Activated naive CD4-positive, alpha-beta T cell treated with anti-CD3 and anti-CD28 coated beads, Interleukin-2, amount 50 U/mL, for 24 hours (primary cell): ENCODE data around the gene ACSBG1.

Experiments
- H3K27ac Mint-ChIP-seq: one replicate; pipeline ENCODE4 v1.8.0; 2021; ENCODE audit warnings: mild to moderate bottlenecking, mixed read lengths
- H3K27me3 Mint-ChIP-seq: one replicate; pipeline ENCODE4 v1.8.0; 2021; ENCODE audit warnings: mixed read lengths
- H3K36me3 Mint-ChIP-seq: one replicate; pipeline ENCODE4 v1.8.0; 2021; ENCODE audit warnings: mixed read lengths
- H3K4me1 Mint-ChIP-seq: one replicate; pipeline ENCODE4 v1.8.0; 2021; ENCODE audit warnings: mixed read lengths
- H3K4me3 Mint-ChIP-seq: one replicate; pipeline ENCODE4 v1.8.0; 2021; ENCODE audit warnings: mild to moderate bottlenecking, mixed read lengths
- H3K9me3 Mint-ChIP-seq: one replicate; pipeline ENCODE4 v1.8.0; 2021; ENCODE audit warnings: mixed read lengths

ACSBG1 gene

DNA sequence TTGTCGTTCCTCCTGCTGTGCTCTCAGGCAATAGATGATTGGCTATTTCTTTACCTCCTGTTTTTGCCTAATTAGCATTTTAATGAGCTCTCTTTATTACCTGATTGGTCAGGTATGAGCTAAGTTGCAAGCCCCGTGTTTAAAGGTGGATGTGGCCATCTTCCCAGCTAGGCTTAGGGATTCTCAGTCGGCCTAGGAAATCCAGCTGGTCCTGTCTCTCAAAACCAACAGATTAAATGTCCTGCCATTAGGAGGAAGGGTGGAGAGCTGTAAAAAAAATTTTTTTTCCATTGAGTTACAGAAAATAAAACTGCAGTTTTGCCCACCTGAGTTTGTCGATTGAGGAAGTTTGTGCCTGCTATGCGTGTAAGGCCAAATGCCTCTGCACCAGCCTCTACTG is 5.4 kb upstream of the ACSBG1 start:
- H3K9me3 Mint-ChIP-seq = no peaks in the 10 kb centered on the region
- H3K36me3 Mint-ChIP-seq = no peaks in the 10 kb centered on the region
- H3K27me3 Mint-ChIP-seq = no peaks in the 10 kb centered on the region
- H3K4me3 Mint-ChIP-seq = no peak overlapping the region
- peaks cover 3% of the 10 kb centered on the region for H3K4me1 Mint-ChIP-seq
- no peak overlapping the region for H3K27ac Mint-ChIP-seq

- Mint-ChIP-seq H3K27ac (no peak overlapping the region), H3K36me3 (no peaks in the 10 kb centered on the region)
Measured at GRCh38 chr15:78237146-78237545, 2.8 kb upstream of the ACSBG1 start.

DNA sequence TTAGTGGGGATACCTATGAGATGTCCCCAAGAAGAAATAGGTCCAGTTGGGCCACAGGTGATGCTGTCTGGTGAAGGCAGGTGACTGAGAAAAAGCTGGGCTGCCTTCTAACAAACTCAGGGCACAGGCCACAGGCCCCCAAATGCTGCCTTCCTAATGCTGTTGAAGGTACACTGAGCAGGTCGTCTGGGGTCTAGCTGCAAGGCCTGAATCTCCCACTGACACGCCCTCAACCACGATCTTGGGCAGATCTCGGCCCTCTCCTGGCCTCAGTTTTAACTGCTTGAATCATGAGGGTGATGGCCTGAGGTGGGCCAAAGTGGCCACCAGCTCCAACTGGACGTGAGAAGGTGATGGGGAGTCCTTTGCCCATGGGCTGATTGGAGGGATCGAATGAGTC is 2.1 kb upstream of the ACSBG1 start:
- no peaks in the 10 kb centered on the region for H3K9me3 Mint-ChIP-seq

More at GRCh38 chr15:78237146-78237545, 2.8 kb upstream of the ACSBG1 start:
- peaks cover 3% of the 10 kb centered on the region for H3K4me1 Mint-ChIP-seq
- H3K27me3 Mint-ChIP-seq = no peaks in the 10 kb centered on the region
- no peak overlapping the region for H3K4me3 Mint-ChIP-seq
- no peaks in the 10 kb centered on the region for H3K9me3 Mint-ChIP-seq

GRCh38 chr15:78233496-78233895 is 869 bp downstream of the ACSBG1 start:
- Mint-ChIP-seq H3K36me3 (no peaks in the 10 kb centered on the region), H3K4me3 (no peak overlapping the region), H3K27ac (no peak overlapping the region), H3K27me3 (no peaks in the 10 kb centered on the region), H3K4me1 (no peaks in the 10 kb centered on the region), H3K9me3 (no peaks in the 10 kb centered on the region)

More for the DNA sequence above, 2.1 kb upstream of the ACSBG1 start:
- Mint-ChIP-seq H3K4me1 (peaks cover 3% of the 10 kb centered on the region), H3K36me3 (no peaks in the 10 kb centered on the region), H3K27ac (no peak overlapping the region), H3K27me3 (no peaks in the 10 kb centered on the region), H3K4me3 (no peak overlapping the region)

DNA sequence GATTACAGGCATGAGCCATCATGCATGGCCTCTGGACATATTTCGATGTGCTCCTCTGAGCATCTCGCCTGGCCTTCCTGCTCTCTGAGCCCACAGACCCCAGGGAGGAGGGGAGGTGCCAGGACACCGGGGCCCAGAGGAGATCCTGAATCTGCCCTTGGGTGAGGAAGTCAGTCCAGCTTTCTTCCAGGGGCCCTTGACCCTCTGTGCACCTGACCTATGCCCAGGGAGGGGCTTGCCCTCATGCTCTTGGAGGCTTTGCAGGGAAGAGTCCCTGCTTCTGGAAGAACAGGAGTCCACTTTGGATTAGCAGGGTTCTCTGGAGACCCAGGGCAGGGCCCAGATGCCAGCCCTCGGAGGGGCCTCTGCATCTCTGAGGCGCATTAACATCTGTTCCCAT is 1.4 kb downstream of the ACSBG1 start:
- Mint-ChIP-seq H3K27me3 (no peaks in the 10 kb centered on the region), H3K4me1 (no peaks in the 10 kb centered on the region), H3K4me3 (no peak overlapping the region), H3K27ac (no peak overlapping the region), H3K9me3 (no peaks in the 10 kb centered on the region), H3K36me3 (no peaks in the 10 kb centered on the region)

DNA sequence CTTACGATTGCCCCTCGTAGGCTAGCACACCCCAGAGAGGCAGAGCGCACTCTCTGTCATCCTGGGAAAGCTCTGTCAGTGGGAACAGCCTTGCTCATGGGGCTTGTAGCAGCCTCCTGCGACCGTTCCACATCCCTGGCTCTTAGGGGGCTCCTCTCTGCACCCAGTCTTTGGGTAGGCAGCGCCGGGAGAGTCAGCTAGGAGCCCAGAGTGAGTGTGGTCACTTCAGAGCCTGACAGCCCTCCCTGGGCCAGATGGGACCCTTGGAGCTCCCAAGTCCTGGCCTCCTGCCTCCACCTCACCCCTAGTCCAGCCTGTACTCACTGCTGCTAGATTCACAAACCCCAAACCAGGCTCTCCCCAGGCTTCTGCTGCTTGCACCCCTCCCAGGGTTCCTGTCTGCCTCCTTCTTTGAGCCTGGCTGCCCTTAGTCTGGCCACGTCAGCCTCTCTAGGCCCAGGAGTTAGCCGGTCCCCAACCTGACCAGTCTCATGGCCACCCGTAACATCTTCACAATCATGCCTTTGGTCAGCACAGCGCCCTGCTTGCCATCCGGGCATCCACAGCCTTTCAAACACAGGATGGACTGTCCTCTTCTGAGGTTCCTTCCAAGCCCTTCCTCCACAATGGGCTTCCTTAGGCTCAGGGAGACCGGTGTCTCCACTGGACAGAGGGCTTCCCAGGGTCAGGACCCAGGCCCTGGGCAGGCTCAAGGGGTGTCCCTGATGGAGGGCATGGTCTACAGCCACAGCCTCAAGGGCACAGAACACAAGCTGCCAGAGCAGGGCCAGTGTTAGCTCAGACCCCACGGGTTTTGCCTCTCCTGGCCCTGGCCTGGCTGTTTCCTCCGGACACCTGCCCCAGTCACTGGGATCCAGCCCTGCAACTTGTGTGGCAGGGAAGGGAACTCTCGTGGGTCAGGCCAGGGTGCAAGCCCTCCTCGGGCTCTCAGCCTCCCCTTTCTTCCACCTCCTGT is 4.6 kb downstream of the ACSBG1 start:
- Mint-ChIP-seq H3K4me3 (no peak overlapping the region), H3K27me3 (no peaks in the 10 kb centered on the region), H3K27ac (no peak overlapping the region), H3K36me3 (no peaks in the 10 kb centered on the region), H3K9me3 (no peaks in the 10 kb centered on the region), H3K4me1 (no peaks in the 10 kb centered on the region)

GRCh38 chr15:78228356-78228996 is 5.9 kb downstream of the ACSBG1 start:
- Mint-ChIP-seq H3K9me3 (no peaks in the 10 kb centered on the region), H3K27ac (no peak overlapping the region), H3K4me3 (no peak overlapping the region), H3K36me3 (no peaks in the 10 kb centered on the region), H3K4me1 (no peaks in the 10 kb centered on the region), H3K27me3 (no peaks in the 10 kb centered on the region)

DNA sequence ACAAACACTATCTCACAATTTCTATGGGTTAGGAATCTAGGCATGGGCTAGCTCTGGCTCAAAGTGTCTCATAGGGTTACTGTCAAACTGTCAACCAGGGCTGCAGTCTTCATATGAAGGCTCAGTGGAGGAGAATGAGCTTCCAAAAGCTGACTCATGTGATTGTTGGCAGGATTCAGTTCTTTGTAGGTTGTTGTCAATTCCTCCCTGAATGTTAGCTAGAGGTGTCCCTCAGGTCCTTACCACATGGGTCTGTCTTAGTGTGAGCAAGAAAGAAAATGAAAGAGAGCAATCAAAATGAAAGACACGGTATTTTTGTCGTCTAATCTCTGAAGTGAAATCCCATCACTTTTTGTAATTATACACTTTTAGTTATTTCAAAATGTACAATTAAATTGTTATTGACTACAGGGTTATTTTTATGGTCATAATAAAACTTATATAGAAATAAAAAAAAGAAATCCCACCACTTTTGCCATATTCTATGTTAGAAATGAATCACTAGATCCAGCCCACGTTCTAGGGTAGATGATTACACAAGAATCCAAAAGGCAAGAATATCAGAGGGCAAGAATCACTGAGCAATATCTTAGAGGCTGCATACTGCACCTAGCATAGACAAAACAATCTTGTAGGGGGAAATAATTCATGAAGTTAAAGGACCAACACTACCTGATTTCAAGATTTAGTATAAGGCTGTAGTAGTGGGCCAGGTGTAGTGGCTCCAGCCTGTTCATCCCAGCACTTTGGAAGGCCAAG is 8.4 kb downstream of the ACSBG1 start:
- Mint-ChIP-seq H3K27me3 (no peaks in the 10 kb centered on the region), H3K4me3 (no peak overlapping the region), H3K9me3 (no peaks in the 10 kb centered on the region), H3K27ac (no peak overlapping the region), H3K4me1 (no peaks in the 10 kb centered on the region), H3K36me3 (no peaks in the 10 kb centered on the region)

GRCh38 chr15:78224023-78224411 is 10.3 kb downstream of the ACSBG1 start:
- no peaks in the 10 kb centered on the region for H3K4me1 Mint-ChIP-seq
- H3K36me3 Mint-ChIP-seq = no peaks in the 10 kb centered on the region
- H3K27ac Mint-ChIP-seq = no peak overlapping the region
- no peaks in the 10 kb centered on the region for H3K27me3 Mint-ChIP-seq
- no peak overlapping the region for H3K4me3 Mint-ChIP-seq
- no peaks in the 10 kb centered on the region for H3K9me3 Mint-ChIP-seq

GRCh38 chr15:78223396-78224022 is 10.9 kb downstream of the ACSBG1 start:
- H3K9me3 Mint-ChIP-seq = no peaks in the 10 kb centered on the region
- peak overlapping the region; percentile 25 for H3K27ac Mint-ChIP-seq
- H3K4me1 Mint-ChIP-seq = no peaks in the 10 kb centered on the region
- no peak overlapping the region for H3K4me3 Mint-ChIP-seq
- H3K36me3 Mint-ChIP-seq = no peaks in the 10 kb centered on the region
- H3K27me3 Mint-ChIP-seq = no peaks in the 10 kb centered on the region

DNA sequence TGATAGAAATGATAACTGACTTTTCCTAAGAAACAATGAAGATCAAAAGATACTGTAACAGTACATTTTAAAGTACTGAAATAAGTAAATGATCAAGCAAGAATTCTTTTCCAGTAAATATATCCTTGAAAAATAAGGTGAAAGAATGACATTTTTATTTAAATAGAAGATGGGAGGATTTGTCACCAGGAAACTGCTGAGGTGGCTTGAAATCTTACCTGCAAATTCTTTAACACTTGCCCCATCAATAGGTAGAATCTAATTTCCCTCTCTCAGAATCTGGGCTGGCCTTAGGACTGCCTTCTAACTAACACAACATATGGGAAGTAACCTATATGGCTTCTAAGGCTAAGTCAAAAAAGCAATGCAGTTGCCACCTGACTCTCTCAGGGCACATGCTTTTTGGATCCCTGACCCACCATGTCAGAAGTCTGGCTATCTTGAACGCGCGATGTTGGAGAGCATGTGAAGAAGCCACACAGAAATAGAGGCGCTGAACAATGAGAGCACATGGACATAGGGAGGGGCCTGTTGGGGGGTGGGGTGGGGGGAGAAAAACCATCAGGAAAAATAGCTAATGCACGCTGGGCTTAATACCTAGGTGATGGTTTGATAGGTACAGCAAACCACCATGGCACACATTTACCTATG is 11.5 kb downstream of the ACSBG1 start:
- Mint-ChIP-seq H3K4me3 (no peak overlapping the region), H3K27ac (no peak overlapping the region), H3K4me1 (no peaks in the 10 kb centered on the region), H3K36me3 (no peaks in the 10 kb centered on the region), H3K27me3 (no peaks in the 10 kb centered on the region), H3K9me3 (no peaks in the 10 kb centered on the region)

- Mint-ChIP-seq H3K27ac (no peak overlapping the region), H3K4me1 (no peaks in the 10 kb centered on the region), H3K27me3 (no peaks in the 10 kb centered on the region), H3K36me3 (no peaks in the 10 kb centered on the region), H3K9me3 (no peaks in the 10 kb centered on the region), H3K4me3 (no peak overlapping the region)
Measured at GRCh38 chr15:78220713-78221112, 13.7 kb downstream of the ACSBG1 start.

GRCh38 chr15:78216276-78217104 is 17.9 kb downstream of the ACSBG1 start:
- H3K36me3 Mint-ChIP-seq = no peaks in the 10 kb centered on the region

GRCh38 chr15:78213956-78214355 is 20.4 kb downstream of the ACSBG1 start:
- Mint-ChIP-seq H3K9me3 (no peaks in the 10 kb centered on the region), H3K36me3 (no peaks in the 10 kb centered on the region), H3K4me3 (no peak overlapping the region), H3K27ac (no peak overlapping the region), H3K27me3 (no peaks in the 10 kb centered on the region), H3K4me1 (no peaks in the 10 kb centered on the region)

More at GRCh38 chr15:78216276-78217104, 17.9 kb downstream of the ACSBG1 start:
- no peak overlapping the region for H3K27ac Mint-ChIP-seq
- H3K9me3 Mint-ChIP-seq = no peaks in the 10 kb centered on the region
- no peak overlapping the region for H3K4me3 Mint-ChIP-seq
- no peaks in the 10 kb centered on the region for H3K4me1 Mint-ChIP-seq
- no peaks in the 10 kb centered on the region for H3K27me3 Mint-ChIP-seq
